ENCODE measurements around the gene PLA2G2E. TPM values are rescaled to one million over a fixed set of nuclear protein-coding genes. Genes with fewer than 3 reads are reported as not detected.
A peak's percentile ranks its signal among the peaks of the same experiment; 100 is the strongest.

Gene PLA2G2E
- total RNA-seq, 1 experiment from 2014 or later: 0.41 TPM

GRCh38 chr1:19877181-19877750, 46.2 kb downstream of the PLA2G2E start:
- peaks cover 11% of the 10 kb centered on the region for H3K4me1 Mint-ChIP-seq (ENCODE audit: low read depth, unreplicated experiment)
- CTCF ChIA-PET: no interaction called here
- no peaks in the 10 kb centered on the region for H3K27me3 ChIP-seq (replicated peaks; ENCODE audit: control insufficient read depth, insufficient read depth, low read length)
- no peaks in the 10 kb centered on the region for H3K9me3 Mint-ChIP-seq (ENCODE audit: unreplicated experiment)
- H3K4me1 ChIP-seq: no peaks in the 10 kb centered on the region
- H3K27ac Mint-ChIP-seq (ENCODE audit: unreplicated experiment): no peak overlapping the region
- no peaks in the 10 kb centered on the region for H3K9me3 ChIP-seq
- intact Hi-C loops (cut with micrococcal nuclease; ENCODE audit: unreplicated experiment): no loop called here
- BruUV-seq (replicated peaks): no TSS peak
- POLR2A ChIA-PET: no interaction called here
- no peaks in the 10 kb centered on the region for H3K36me3 ChIP-seq (ENCODE audit: control insufficient read depth, insufficient read depth, low read length)
- H3K36me3 Mint-ChIP-seq (ENCODE audit: insufficient read depth, unreplicated experiment): no peaks in the 10 kb centered on the region
- H3K4me3 ChIP-seq (ENCODE audit: low read depth, low read length): no peak overlapping the region
- no peaks in the 10 kb centered on the region for H3K27me3 Mint-ChIP-seq (ENCODE audit: insufficient read depth, unreplicated experiment)
- DNase-seq: no peak
- TF ChIP-seq CTCF (IDR thresholded peaks at IDR 0.05; ENCODE audit: insufficient read depth in 1 of 2, low read depth in 1 of 2, low read length in 1 of 2, severe bottlenecking in 1 of 2, unreplicated experiment in 1 of 2): no peak
- H3K4me3 Mint-ChIP-seq (ENCODE audit: unreplicated experiment): no peak overlapping the region

DNA sequence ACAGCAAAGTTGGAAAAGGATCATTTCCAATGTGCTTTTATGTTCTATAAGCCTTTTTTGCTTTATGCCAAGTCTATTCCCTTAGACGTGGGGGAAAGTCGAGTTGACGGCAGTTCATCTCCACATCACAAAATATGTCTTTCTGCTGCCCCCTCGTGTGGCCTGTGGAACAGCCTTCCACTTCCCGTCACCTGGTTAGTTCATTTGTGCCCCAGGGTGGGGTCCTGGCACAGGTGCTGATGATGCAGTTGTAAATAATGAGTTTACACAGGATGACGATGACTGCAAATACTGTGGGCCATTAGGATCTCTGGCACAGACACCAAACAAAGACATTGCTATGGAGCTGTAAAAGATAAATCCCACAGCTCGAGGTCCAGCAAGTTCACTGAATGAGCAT, 51.2 kb downstream of the PLA2G2E start:
- no peaks in the 10 kb centered on the region for H3K9me3 Mint-ChIP-seq (ENCODE audit: unreplicated experiment)
- Histone ChIP-seq H3K9me3 (no peaks in the 10 kb centered on the region), H3K4me1 (peaks cover 16% of the 10 kb centered on the region; the same call in 1 of the 2 replicates), H3K36me3 (ENCODE audit: control insufficient read depth, insufficient read depth, low read length) (no peaks in the 10 kb centered on the region), H3K27me3 (replicated peaks; ENCODE audit: control insufficient read depth, insufficient read depth, low read length) (no peaks in the 10 kb centered on the region), H3K4me3 (ENCODE audit: low read depth, low read length) (no peak overlapping the region)
- intact Hi-C loops (cut with micrococcal nuclease; ENCODE audit: unreplicated experiment): loop anchor here (1.0 kb wide), 2 partner anchors 110 to 157 kb away; no protein-coding TSS in a partner anchor
- peak; percentile 45 to 49 for DNase-seq
- BruUV-seq (replicated peaks): no TSS peak
- H3K4me1 Mint-ChIP-seq (ENCODE audit: low read depth, unreplicated experiment): no peaks in the 10 kb centered on the region
- no peak overlapping the region for H3K27ac Mint-ChIP-seq (ENCODE audit: unreplicated experiment)
- H3K27me3 Mint-ChIP-seq (ENCODE audit: insufficient read depth, unreplicated experiment): no peaks in the 10 kb centered on the region
- ChIA-PET POLR2A (no interaction called here), CTCF (interaction anchor here (1.0 kb wide), 1 partner anchor 157 kb away, joined by 4 read pairs; no protein-coding TSS in a partner anchor)
- H3K4me3 Mint-ChIP-seq (ENCODE audit: unreplicated experiment): no peak overlapping the region
- peak in 1 of 2 experiments; percentile 46 for TF ChIP-seq CTCF (IDR thresholded peaks at IDR 0.05; ENCODE audit: insufficient read depth in 1 of 2, low read depth in 1 of 2, low read length in 1 of 2, severe bottlenecking in 1 of 2, unreplicated experiment in 1 of 2)
- no peaks in the 10 kb centered on the region for H3K36me3 Mint-ChIP-seq (ENCODE audit: insufficient read depth, unreplicated experiment)

Other genes starting within 250 kb of the PLA2G2E start
- gene TMCO4, start 123.7 kb downstream of the PLA2G2E start, total RNA-seq (2022): 12.1 and 15.1 TPM in 2 replicates
- not detected in 2 replicates for gene RNF186, start 108.3 kb downstream of the PLA2G2E start, total RNA-seq (2022)
- gene OTUD3, start 41.2 kb downstream of the PLA2G2E start, total RNA-seq (2022): 15.1 and 15.6 TPM in 2 replicates
- 9.2 and 13.0 TPM in 2 replicates for gene PLA2G2A, start 56.0 kb upstream of the PLA2G2E start, total RNA-seq (2022)
- gene PLA2G5, start 146.6 kb upstream of the PLA2G2E start, total RNA-seq (2022): not detected in 2 replicates
- gene PLA2G2D, start 195.9 kb upstream of the PLA2G2E start, total RNA-seq (2022): not detected in 2 replicates
- gene PLA2G2F, start 215.7 kb upstream of the PLA2G2E start, total RNA-seq (2022): not detected in 2 replicates